Activated CD4-positive, alpha-beta T cell treated with anti-CD3 and anti-CD28 coated beads, Interleukin-2, amount 10 ng/mL, durations not matched to agents 7 days and 5 days (primary cell): ENCODE measurements around the gene TPX2. TPM values are rescaled to one million over a fixed set of nuclear protein-coding genes. Genes with fewer than 3 reads are reported as not detected.
A peak's percentile ranks its signal among the peaks of the same experiment; 100 is the strongest.

Source experiments
- CTCF ChIA-PET: fragments of 350-600 bp; sonication (Branson Sonifier 250); formaldehyde crosslinking; loops from one replicate; lab custom pipeline; 2021; ENCODE audit warnings: antibody characterized with exemption; lab: Charles Lee
- POLR2A ChIA-PET: fragments of 350-600 bp; sonication (Branson Sonifier 250); formaldehyde crosslinking; loops from one replicate; lab custom pipeline; 2021; ENCODE audit warnings: antibody characterized with exemption; lab: Charles Lee
- DNase-seq: peaks from one replicate; pipeline ENCODE4 v3.0.0-alpha.2; 2020
- H3K27ac Mint-ChIP-seq: one replicate; pipeline ENCODE4 v1.8.0; 2021; ENCODE audit warnings: mild to moderate bottlenecking, moderate library complexity, mixed read lengths
- H3K27me3 Mint-ChIP-seq: one replicate; pipeline ENCODE4 v1.8.0; 2021; ENCODE audit warnings: mixed read lengths
- H3K36me3 Mint-ChIP-seq: one replicate; pipeline ENCODE4 v1.8.0; 2021; ENCODE audit warnings: low read depth, mixed read lengths
- H3K4me1 Mint-ChIP-seq: one replicate; pipeline ENCODE4 v1.8.0; 2021; ENCODE audit warnings: mixed read lengths
- H3K4me3 Mint-ChIP-seq: one replicate; pipeline ENCODE4 v1.8.0; 2021; ENCODE audit warnings: mild to moderate bottlenecking, moderate library complexity, mixed read lengths
- H3K9me3 Mint-ChIP-seq: one replicate; pipeline ENCODE4 v1.8.0; 2021; ENCODE audit warnings: mixed read lengths
- total RNA-seq, 2 experiments: library from RNA; stranded (reverse); gene quantifications; one replicate each; pipeline ENCODE4 v1.2.3, GENCODE V29; 2021

The TPX2 gene
- total RNA-seq, 2 experiments from 2014 or later: 164 to 193 TPM

GRCh38 chr20:31718952-31719643 is 20.0 kb upstream of the TPX2 start:
- H3K4me1 Mint-ChIP-seq: peaks cover 65% of the 10 kb centered on the region
- CTCF ChIA-PET: interaction anchor here (0.6 to 6.8 kb wide), 8 partner anchors 13 to 187 kb away, joined by 3 to 219 read pairs (median 4); partner anchors contain the start of gene TPX2
- peaks cover 74% of the 10 kb centered on the region for H3K36me3 Mint-ChIP-seq
- H3K27ac Mint-ChIP-seq: peak overlapping the region; percentile 59
- no peaks in the 10 kb centered on the region for H3K9me3 Mint-ChIP-seq
- no peaks in the 10 kb centered on the region for H3K27me3 Mint-ChIP-seq
- POLR2A ChIA-PET: interaction anchor here (0.7 kb wide), 1 partner anchor 45 kb away, joined by 5 read pairs; no protein-coding TSS in a partner anchor
- peak overlapping the region; percentile 85 for H3K4me3 Mint-ChIP-seq
- DNase-seq: no peak

DNA sequence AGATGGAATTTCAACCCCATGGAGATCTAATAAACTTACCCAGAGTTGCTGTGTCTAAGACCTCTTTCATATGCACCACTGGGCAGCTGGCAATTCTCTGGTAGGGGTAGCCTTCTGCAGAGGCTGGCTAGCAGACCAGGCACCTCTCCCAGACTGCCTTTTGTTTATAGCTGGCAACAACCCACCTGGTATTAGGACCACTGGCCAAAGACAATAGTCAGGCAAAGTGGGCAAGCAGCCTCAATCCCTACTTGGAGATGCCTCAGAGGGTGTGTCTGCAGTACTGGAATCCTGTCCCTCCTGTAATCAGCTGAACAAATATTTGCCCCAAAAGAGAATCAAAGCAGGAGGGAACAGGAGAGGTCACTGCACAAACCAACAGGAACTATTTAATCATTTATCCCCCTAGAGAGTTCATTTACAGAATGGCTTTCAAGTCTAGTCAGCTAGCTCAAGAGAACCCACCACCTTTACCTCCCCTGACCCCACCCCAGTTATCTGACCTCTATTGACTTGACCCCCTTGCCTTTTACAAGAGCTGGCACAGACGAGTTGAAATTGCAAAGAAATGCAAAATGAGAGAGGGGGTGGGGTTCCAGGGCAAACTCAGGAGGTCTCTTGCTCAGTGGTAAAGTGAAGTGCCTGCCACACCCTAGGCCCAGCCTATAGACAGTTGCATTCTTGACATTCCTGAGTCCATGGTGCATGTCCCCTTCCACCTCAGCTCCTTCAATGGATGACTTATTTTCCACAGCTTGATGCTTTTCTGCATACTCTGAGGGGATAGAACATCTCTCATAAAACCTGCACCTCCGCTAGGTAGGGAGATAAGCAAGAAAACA is 19.2 kb upstream of the TPX2 start:
- ChIA-PET POLR2A (interaction anchor here (0.7 to 0.9 kb wide), 2 partner anchors 45 to 59 kb away, joined by 3 to 5 read pairs; no protein-coding TSS in a partner anchor), CTCF (interaction anchor here (0.9 to 6.8 kb wide), 8 partner anchors 11 to 93 kb away, joined by 3 to 219 read pairs (median 4); partner anchors contain the start of gene TPX2)
- no peaks in the 10 kb centered on the region for H3K9me3 Mint-ChIP-seq
- H3K4me1 Mint-ChIP-seq: peaks cover 59% of the 10 kb centered on the region
- peaks cover 66% of the 10 kb centered on the region for H3K36me3 Mint-ChIP-seq
- peak overlapping the region; percentile 59 for H3K27ac Mint-ChIP-seq
- H3K4me3 Mint-ChIP-seq: peak overlapping the region; percentile 85
- DNase-seq: no peak
- H3K27me3 Mint-ChIP-seq: no peaks in the 10 kb centered on the region

DNA sequence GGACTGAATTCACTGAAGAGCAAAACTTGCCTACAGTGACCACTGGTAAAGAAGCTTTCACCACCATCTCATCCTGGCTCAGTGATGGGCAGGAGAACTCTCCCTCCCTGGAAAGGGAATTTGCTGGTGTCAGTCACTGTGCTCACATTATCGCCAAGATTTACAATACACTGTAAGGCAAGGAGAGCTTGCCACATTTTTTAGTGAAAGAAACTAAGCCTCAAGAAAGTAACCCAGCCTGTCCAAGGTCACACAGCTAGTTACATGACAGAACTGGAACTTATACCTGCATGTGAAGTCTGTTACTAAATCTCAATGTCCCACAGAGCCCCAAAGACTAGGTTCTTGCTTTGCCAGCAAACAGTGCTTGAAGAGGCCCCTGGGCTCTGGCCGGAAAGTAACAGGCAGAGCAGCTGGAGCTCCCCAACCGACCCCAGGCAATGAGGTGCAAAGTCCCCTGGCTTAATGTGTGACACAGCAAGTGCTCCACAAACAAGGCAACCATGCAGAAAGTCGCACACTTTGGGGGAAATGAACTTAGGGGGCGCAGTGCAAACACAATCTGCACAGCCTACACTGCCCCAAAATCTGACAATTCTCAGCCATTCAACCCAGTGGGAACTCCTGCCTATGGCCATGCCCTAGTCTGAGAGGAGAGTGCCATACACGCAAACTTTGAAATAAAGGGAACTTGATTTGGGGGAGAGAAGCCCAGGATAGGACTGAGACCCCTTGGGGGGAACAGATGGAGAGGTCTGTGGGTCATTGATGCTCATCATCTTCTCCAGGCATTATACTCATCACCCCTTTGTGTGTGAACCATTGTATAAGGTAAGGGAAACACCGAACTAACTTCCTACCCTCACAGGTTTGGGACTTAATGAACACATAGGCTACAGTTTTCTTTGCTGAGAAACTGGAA is 18.3 kb upstream of the TPX2 start:
- Mint-ChIP-seq H3K4me1 (peaks cover 52% of the 10 kb centered on the region), H3K27ac (peak overlapping the region; percentile 98)
- POLR2A ChIA-PET: interaction anchor here (0.9 kb wide), 1 partner anchor 59 kb away, joined by 3 read pairs; no protein-coding TSS in a partner anchor

DNA sequence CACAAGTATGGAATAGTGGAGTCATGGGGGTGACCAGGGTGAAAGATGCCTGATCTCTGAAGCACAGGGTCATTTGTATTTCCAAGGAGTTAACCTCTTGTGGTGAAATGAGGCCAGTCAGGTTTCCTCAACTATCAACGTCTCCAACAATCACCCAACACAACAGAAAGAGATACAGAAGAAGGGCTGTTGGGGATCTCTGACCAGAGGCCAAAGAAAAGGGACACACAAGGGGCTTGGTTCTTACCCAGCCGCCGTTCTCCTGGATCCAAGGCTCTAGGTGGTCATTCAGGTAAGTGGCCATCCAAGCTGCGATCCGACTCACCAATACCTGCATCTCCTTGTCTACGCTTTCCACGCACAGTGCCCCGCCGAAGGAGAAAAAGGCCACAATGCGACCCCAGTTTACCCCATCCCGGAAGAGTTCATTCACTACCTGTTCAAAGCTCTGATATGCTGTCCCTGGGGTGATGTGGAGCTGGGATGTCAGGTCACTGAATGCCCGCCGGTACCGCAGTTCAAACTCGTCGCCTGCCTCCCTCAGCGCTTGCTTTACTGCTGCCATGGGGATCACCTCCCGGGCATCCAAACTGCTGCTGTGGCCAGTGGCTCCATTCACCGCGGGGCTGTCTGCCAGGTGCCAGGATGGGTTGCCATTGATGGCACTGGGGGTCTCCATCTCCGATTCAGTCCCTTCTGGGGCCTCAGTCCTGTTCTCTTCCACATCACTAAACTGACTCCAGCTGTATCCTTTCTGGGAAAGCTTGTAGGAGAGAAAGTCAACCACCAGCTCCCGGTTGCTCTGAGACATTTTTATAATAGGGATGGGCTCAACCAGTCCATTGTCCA is 17.5 kb upstream of the TPX2 start:
- ChIA-PET POLR2A (no interaction called here), CTCF (interaction anchor here (1.4 to 6.8 kb wide), 7 partner anchors 8 to 109 kb away, joined by 3 to 219 read pairs (median 58); partner anchors contain the start of gene TPX2)
- Mint-ChIP-seq H3K4me1 (peaks cover 44% of the 10 kb centered on the region), H3K27ac (peak overlapping the region; percentile 98), H3K9me3 (no peaks in the 10 kb centered on the region), H3K27me3 (no peaks in the 10 kb centered on the region), H3K4me3 (peak overlapping the region; percentile 85), H3K36me3 (peaks cover 52% of the 10 kb centered on the region)
- no peak for DNase-seq

More for the DNA sequence above, 18.3 kb upstream of the TPX2 start:
- Mint-ChIP-seq H3K4me3 (peak overlapping the region; percentile 85), H3K36me3 (peaks cover 59% of the 10 kb centered on the region), H3K9me3 (no peaks in the 10 kb centered on the region), H3K27me3 (no peaks in the 10 kb centered on the region)
- peak; percentile 36 for DNase-seq
- CTCF ChIA-PET: interaction anchor here (0.9 to 6.8 kb wide), 7 partner anchors 12 to 94 kb away, joined by 4 to 219 read pairs (median 5); no protein-coding TSS in a partner anchor

DNA sequence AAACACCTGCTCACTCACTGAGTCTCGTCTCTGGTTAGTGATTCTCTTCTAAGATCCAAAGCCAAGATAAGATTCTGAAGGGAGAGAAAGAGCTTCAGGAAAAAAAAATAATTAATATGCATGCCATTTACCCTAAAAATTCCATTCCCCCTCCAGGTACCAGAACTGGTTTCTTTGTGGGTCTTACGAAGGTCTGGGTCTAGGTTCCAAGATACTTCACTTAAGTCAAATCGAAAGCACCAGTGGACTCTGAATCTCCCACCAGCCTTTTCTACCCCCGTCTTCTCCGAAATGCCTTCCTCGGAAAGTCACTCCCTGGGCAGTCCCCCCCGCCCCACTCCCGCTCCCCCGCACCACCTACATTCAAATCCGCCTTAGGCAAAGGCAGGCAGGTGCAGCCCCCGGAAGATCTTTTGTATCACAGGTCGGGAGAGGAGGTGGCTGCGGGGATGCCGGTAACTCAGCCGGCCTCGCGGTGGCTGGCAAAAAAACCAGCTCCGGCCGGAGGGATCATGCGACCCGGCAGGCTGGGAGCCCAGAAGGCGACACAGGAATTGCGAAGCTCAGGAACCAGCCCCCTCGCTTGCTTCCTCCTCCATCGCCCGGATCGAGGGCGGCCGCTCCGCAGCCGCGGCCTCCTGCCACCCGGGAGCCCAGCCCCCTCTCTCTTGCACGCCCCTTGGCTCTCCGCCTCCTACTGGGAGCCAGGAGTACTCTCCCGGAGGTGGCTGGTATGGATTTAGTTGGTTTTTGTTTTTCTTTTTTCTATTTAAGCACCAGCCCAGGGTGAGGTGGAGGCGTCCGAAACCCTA is 16.6 kb upstream of the TPX2 start, which contains the start of gene BCL2L1:
TSS of gene BCL2L1 (minus strand) at position 612 of the 812 bp plus-strand sequence. CDS start 650 bp downstream, outside the sequence.
- ChIA-PET CTCF (interaction anchor here (1.3 to 6.8 kb wide), 16 partner anchors 9 to 167 kb away, joined by 3 to 219 read pairs (median 16); partner anchors contain the start of genes ID1 and TPX2), POLR2A (interaction anchor here (2.2 kb wide), 1 partner anchor 61 kb away, joined by 25 read pairs; no protein-coding TSS in a partner anchor)
- peak within 1 kb of the TSS; percentile 98 for H3K27ac Mint-ChIP-seq
- no peaks in the 10 kb centered on the region for H3K27me3 Mint-ChIP-seq
- H3K36me3 Mint-ChIP-seq: peaks cover 44% of the 10 kb centered on the region
- H3K4me3 Mint-ChIP-seq: peak within 1 kb of the TSS; percentile 85
- DNase-seq: peak; percentile 69
- no peaks in the 10 kb centered on the region for H3K9me3 Mint-ChIP-seq
- H3K4me1 Mint-ChIP-seq: peaks cover 36% of the 10 kb centered on the region

- Mint-ChIP-seq H3K4me3 (peak overlapping the region; percentile 85), H3K27me3 (no peaks in the 10 kb centered on the region), H3K27ac (peak overlapping the region; percentile 98), H3K36me3 (peaks cover 39% of the 10 kb centered on the region), H3K4me1 (peaks cover 31% of the 10 kb centered on the region), H3K9me3 (no peaks in the 10 kb centered on the region)
- POLR2A ChIA-PET: interaction anchor here (0.7 to 2.2 kb wide), 3 partner anchors 61 to 102 kb away, joined by 3 to 25 read pairs (median 3); no protein-coding TSS in a partner anchor
- no peak for DNase-seq
- CTCF ChIA-PET: interaction anchor here (0.8 to 6.8 kb wide), 22 partner anchors 10 to 168 kb away, joined by 3 to 219 read pairs (median 12); partner anchors contain the start of genes ID1 and TPX2
Measured at GRCh38 chr20:31723069-31723318, 16.1 kb upstream of the TPX2 start.

- Mint-ChIP-seq H3K4me3 (peak overlapping the region; percentile 85), H3K36me3 (peaks cover 37% of the 10 kb centered on the region), H3K27ac (peak overlapping the region; percentile 98), H3K27me3 (no peaks in the 10 kb centered on the region), H3K4me1 (peaks cover 28% of the 10 kb centered on the region), H3K9me3 (no peaks in the 10 kb centered on the region)
- peak; percentile 97 for DNase-seq
- ChIA-PET POLR2A (interaction anchor here (0.7 to 2.2 kb wide), 4 partner anchors 48 to 102 kb away, joined by 3 to 25 read pairs (median 3); no protein-coding TSS in a partner anchor), CTCF (interaction anchor here (0.6 to 6.8 kb wide), 49 partner anchors 10 to 185 kb away, joined by 3 to 219 read pairs (median 5); partner anchors contain the start of genes ID1 and TPX2)
Measured at GRCh38 chr20:31723319-31724078, 15.6 kb upstream of the TPX2 start.

DNA sequence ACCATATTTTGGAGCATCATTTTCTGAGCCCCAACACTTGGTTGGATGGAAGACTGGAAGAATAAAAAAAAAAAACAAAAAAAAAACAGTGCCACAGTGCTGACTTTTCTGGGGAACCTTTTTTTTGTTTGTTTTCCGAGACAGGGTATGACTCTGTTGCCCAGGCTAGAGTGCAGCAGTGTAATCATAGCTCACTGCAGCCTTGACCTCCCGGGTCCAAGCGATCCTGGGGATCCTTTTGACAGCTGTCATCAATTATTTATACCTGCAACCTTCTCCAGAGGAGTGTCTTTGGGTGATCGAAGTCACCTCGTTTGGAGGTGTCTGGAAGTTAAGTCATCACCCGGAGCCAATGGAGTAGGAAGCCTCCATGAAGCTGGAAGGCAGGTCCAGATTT is 7.8 kb upstream of the TPX2 start:
- POLR2A ChIA-PET: no interaction called here

GRCh38 chr20:31739550-31739977 is 474 bp downstream of the TPX2 start:
- ChIA-PET POLR2A (no interaction called here), CTCF (interaction anchor here (1.2 to 10.0 kb wide), 3 partner anchors 16 to 78 kb away, joined by 3 to 69 read pairs (median 8); partner anchors contain the start of gene BCL2L1)
- no peak overlapping the region for H3K27ac Mint-ChIP-seq
- no peak overlapping the region for H3K4me3 Mint-ChIP-seq
- H3K9me3 Mint-ChIP-seq: no peaks in the 10 kb centered on the region
- no peak for DNase-seq
- peaks cover 3% of the 10 kb centered on the region for H3K27me3 Mint-ChIP-seq
- peaks cover 10% of the 10 kb centered on the region for H3K4me1 Mint-ChIP-seq
- H3K36me3 Mint-ChIP-seq: peaks cover 11% of the 10 kb centered on the region

More for the DNA sequence above, 7.8 kb upstream of the TPX2 start:
- H3K4me1 Mint-ChIP-seq: no peaks in the 10 kb centered on the region
- no peaks in the 10 kb centered on the region for H3K9me3 Mint-ChIP-seq
- no peaks in the 10 kb centered on the region for H3K36me3 Mint-ChIP-seq
- peaks cover 15% of the 10 kb centered on the region for H3K27me3 Mint-ChIP-seq
- H3K4me3 Mint-ChIP-seq: no peak overlapping the region
- CTCF ChIA-PET: interaction anchor here (10.0 kb wide), 1 partner anchor 8 kb away, joined by 69 read pairs; the partner anchor contains the start of gene BCL2L1
- DNase-seq: no peak
- H3K27ac Mint-ChIP-seq: no peak overlapping the region
